Neural cell (in vitro differentiated cells): ENCODE results near the gene HIVEP3. TPM values are rescaled to one million over a fixed set of nuclear protein-coding genes. Genes with fewer than 3 reads are reported as not detected.
"Not testable (repeated sequence)": the region's sequence is repeated elsewhere in the genome, so short reads cannot be mapped to it uniquely, and the experiment has no call there.

Experiments
- H2AFZ ChIP-seq: fragments of 200-600, 300-800 bp; sonication (generic), shearing (Covaris generic); 2 replicates; pipeline ENCODE4 v1.6.0; 2014; ENCODE audit warnings: low read depth, mild to moderate bottlenecking, antibody characterized with exemption, low read length, moderate library complexity
- H3F3A ChIP-seq: fragments of 200-600 bp; shearing (Covaris generic); 2 replicates; pipeline ENCODE4 v1.6.1; 2016; ENCODE audit warnings: mild to moderate bottlenecking, moderate library complexity, mixed read lengths, antibody characterized with exemption, low read length; ENCODE audit not compliant: insufficient read depth, poor library complexity, severe bottlenecking
- H3K27ac ChIP-seq: fragments of 200-600, 300-800 bp; sonication (generic), shearing (Covaris generic); 2 replicates; pipeline ENCODE4 v1.5.1; 2014; ENCODE audit warnings: mild to moderate bottlenecking, low read length, moderate library complexity
- H3K27me3 ChIP-seq: fragments of 300-800, 200-600 bp; sonication (generic), shearing (Covaris generic); 2 replicates; pipeline ENCODE4 v1.6.0; 2014; ENCODE audit warnings: mild to moderate bottlenecking, low read depth, low read length, moderate library complexity; ENCODE audit not compliant: insufficient read depth
- H3K36me3 ChIP-seq: fragments of 300-800, 200-600 bp; sonication (generic), shearing (Covaris generic); 2 replicates; pipeline ENCODE4 v1.5.1; 2014; ENCODE audit warnings: mild to moderate bottlenecking, antibody characterized with exemption, low read length, moderate library complexity; ENCODE audit not compliant: insufficient read depth
- H3K4me2 ChIP-seq: fragments of 300-800, 200-600 bp; sonication (generic), shearing (Covaris generic); 2 replicates; pipeline ENCODE4 v1.6.0; 2014; ENCODE audit warnings: mild to moderate bottlenecking, low read length
- H3K4me3 ChIP-seq: fragments of 300-800, 200-600 bp; sonication (generic), shearing (Covaris generic); 2 replicates; pipeline ENCODE4 v1.5.1; 2014; ENCODE audit warnings: mild to moderate bottlenecking, low read length, moderate library complexity
- H3K79me2 ChIP-seq: fragments of 200-600 bp; shearing (Covaris generic); replicated peaks from 2 replicates; pipeline ENCODE4 v1.6.0; 2014; ENCODE audit warnings: mild to moderate bottlenecking, low read length, moderate library complexity; ENCODE audit not compliant: insufficient read depth
- H3K9ac ChIP-seq: fragments of 300-800, 200-600 bp; sonication (generic), shearing (Covaris generic); 2 replicates; pipeline ENCODE4 v1.6.1; 2016; ENCODE audit warnings: mild to moderate bottlenecking, low read length, mixed read lengths
- H3K9me2 ChIP-seq: fragments of 200-600 bp; shearing (Covaris generic); 2 replicates; pipeline ENCODE4 v1.6.1; 2016; ENCODE audit warnings: mild to moderate bottlenecking, low read length, mixed read lengths; ENCODE audit not compliant: insufficient read depth
- H3K9me3 ChIP-seq: fragments of 200-600, 300-800 bp; sonication (generic), shearing (Covaris generic); 2 replicates; pipeline ENCODE4 v1.6.1; 2016; ENCODE audit warnings: mild to moderate bottlenecking, mixed run types, low read length, moderate library complexity, mixed read lengths
- H4K20me1 ChIP-seq: fragments of 200-600 bp; shearing (Covaris generic); 2 replicates; pipeline ENCODE4 v1.6.1; 2016; ENCODE audit warnings: mild to moderate bottlenecking, mixed run types; ENCODE audit not compliant: insufficient read depth
- CTCF ChIP-seq: fragments of 450-650 bp; IDR thresholded peaks from 2 replicates; pipeline ENCODE4 v1.5.1; 2014; ENCODE audit warnings: antibody characterized with exemption, mild to moderate bottlenecking, moderate library complexity; ENCODE audit not compliant: poor library complexity, severe bottlenecking
- EP300 ChIP-seq: fragments of 450-650 bp; conservative IDR thresholded peaks from 2 replicates; pipeline ENCODE4 v1.6.1; 2014; ENCODE audit warnings: antibody characterized with exemption, mild to moderate bottlenecking, moderate library complexity; ENCODE audit not compliant: poor library complexity, severe bottlenecking
- EZH2 ChIP-seq: fragments of 200-600, 300-800 bp; shearing (Covaris generic), sonication (generic); IDR thresholded peaks from 2 replicates; pipeline ENCODE4 v1.6.1; 2014; ENCODE audit warnings: antibody characterized with exemption, low read length, borderline replicate concordance, mild to moderate bottlenecking; ENCODE audit not compliant: insufficient read depth, poor library complexity, severe bottlenecking
- MXI1 ChIP-seq: fragments of 450-650 bp; conservative IDR thresholded peaks from 2 replicates; pipeline ENCODE4 v1.6.1; 2014; ENCODE audit warnings: antibody characterized with exemption, mild to moderate bottlenecking; ENCODE audit not compliant: poor library complexity, severe bottlenecking
- POLR2AphosphoS5 ChIP-seq: IDR thresholded peaks from 2 replicates; pipeline ENCODE4 v1.6.1; 2012
- RAD21 ChIP-seq: fragments of 450-650 bp; conservative IDR thresholded peaks from 2 replicates; pipeline ENCODE4 v1.6.1; 2014; ENCODE audit warnings: antibody characterized with exemption, mild to moderate bottlenecking, moderate library complexity
- REST ChIP-seq: IDR thresholded peaks from 2 replicates; pipeline ENCODE4 v1.6.1; 2012; ENCODE audit warnings: borderline replicate concordance
- SMC3 ChIP-seq: fragments of 450-650 bp; conservative IDR thresholded peaks from 2 replicates; pipeline ENCODE4 v1.6.1; 2014; ENCODE audit warnings: antibody characterized with exemption, mild to moderate bottlenecking, moderate library complexity; ENCODE audit not compliant: poor library complexity
- TAF1 ChIP-seq: IDR thresholded peaks from 2 replicates; pipeline ENCODE4 v1.6.1; 2012; ENCODE audit warnings: low read depth
- polyA plus RNA-seq: library from polyadenylated mRNA; depleted of rRNA; stranded (reverse); fragments of >200 nt; gene quantifications from 2 replicates; pipeline ENCODE4 v1.2.3, GENCODE V29; 2014

Gene HIVEP3
- polyA plus RNA-seq, 1 donor from 2014 or later = 2.6 TPM

GRCh38 chr1:41695118-41695745, 223.5 kb downstream of the HIVEP3 start:
- Histone ChIP-seq H3K27me3 (no peaks in the 10 kb centered on the region), H3K4me3 (no peak overlapping the region), H3K9me3 (no peaks in the 10 kb centered on the region), H3K9me2 (no peaks in the 10 kb centered on the region), H2AFZ (no peak overlapping the region), H3K79me2 (no peaks in the 10 kb centered on the region), H3K9ac (no peak overlapping the region), H4K20me1 (no peaks in the 10 kb centered on the region), H3K36me3 (no peaks in the 10 kb centered on the region), H3K27ac (no peak overlapping the region), H3F3A (no peaks in the 10 kb centered on the region), H3K4me2 (no peak overlapping the region)
- TF ChIP-seq EZH2 = no peak
- no peak for TF ChIP-seq SMC3
- TF ChIP-seq EP300 = no peak
- no peak for TF ChIP-seq CTCF
- no peak for TF ChIP-seq REST
- TF ChIP-seq TAF1 = no peak
- no peak for TF ChIP-seq MXI1
- no peak for TF ChIP-seq POLR2AphosphoS5
- TF ChIP-seq RAD21 = no peak

DNA sequence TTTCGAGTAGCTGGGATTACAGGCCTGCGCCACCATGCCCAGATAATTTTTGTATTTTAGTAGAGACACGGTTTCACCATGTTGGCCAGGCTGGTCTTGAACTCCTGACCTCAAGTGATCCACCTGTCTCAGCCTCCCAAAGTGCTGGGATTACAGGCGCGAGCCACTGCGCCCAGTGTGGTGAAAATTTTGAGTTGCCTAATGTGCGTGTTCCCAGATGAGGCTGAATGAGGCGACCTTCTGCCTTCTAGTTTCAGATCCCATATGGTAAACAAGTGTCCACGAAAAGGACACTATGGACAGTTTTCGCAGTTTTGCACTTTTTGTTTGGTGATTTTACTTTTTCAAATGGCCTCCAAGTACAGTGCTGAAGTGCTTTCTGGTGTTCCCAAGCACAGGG, 226.8 kb downstream of the HIVEP3 start:
- H3K79me2 ChIP-seq, H3K4me3 ChIP-seq, H3K9me3 ChIP-seq, H3K27me3 ChIP-seq, H3K9ac ChIP-seq, H2AFZ ChIP-seq, H4K20me1 ChIP-seq, H3K9me2 ChIP-seq, H3F3A ChIP-seq, H3K27ac ChIP-seq, H3K36me3 ChIP-seq, H3K4me2 ChIP-seq: not testable (repeated sequence)

- no peaks in the 10 kb centered on the region for H3K9me2 ChIP-seq
- H3K9me3 ChIP-seq = no peaks in the 10 kb centered on the region
- TF ChIP-seq MXI1 = no peak
- TF ChIP-seq SMC3 = no peak
- no peaks in the 10 kb centered on the region for H3K36me3 ChIP-seq
- no peak overlapping the region for H3K9ac ChIP-seq
- H3F3A ChIP-seq = no peaks in the 10 kb centered on the region
- no peak overlapping the region for H2AFZ ChIP-seq
- H3K4me3 ChIP-seq = no peak overlapping the region
- no peaks in the 10 kb centered on the region for H3K79me2 ChIP-seq
- H4K20me1 ChIP-seq = no peaks in the 10 kb centered on the region
- no peak overlapping the region for H3K27ac ChIP-seq
- no peaks in the 10 kb centered on the region for H3K27me3 ChIP-seq
- H3K4me2 ChIP-seq = no peak overlapping the region
Observed at GRCh38 chr1:41691424-41691823, 227.3 kb downstream of the HIVEP3 start.
